ENCODE measurements around the gene TIMM10B. TPM values are rescaled to one million over a fixed set of nuclear protein-coding genes. Genes with fewer than 3 reads are reported as not detected.

Gene TIMM10B
- total and polyA plus RNA-seq, 2 of the 4 experiments (the other 2 are of a cell fraction) = 24.7 to 27.1 TPM

GRCh38 chr11:6488821-6489220 is 7.5 kb downstream of the TIMM10B start:
- in situ Hi-C loops (cut with MboI; ENCODE audit: low sequenced_read_pairs) = no loop called here
- CTCF ChIA-PET = interaction anchor here (1.0 to 1.3 kb wide), 2 partner anchors 17 to 104 kb away, joined by 3 read pairs; no protein-coding TSS in a partner anchor
- no TSS peak for BruUV-seq (replicated peaks)
- Histone ChIP-seq H4K5ac (ENCODE audit: low read depth, low read length) (no peak overlapping the region), H2AK5ac (ENCODE audit: low read depth, low read length) (no peak overlapping the region), H3K18ac (ENCODE audit: low read depth, low read length) (no peak overlapping the region), H3K4me3 (ENCODE audit: insufficient read depth, low read depth, low read length) (no peak overlapping the region), H2BK20ac (ENCODE audit: low read depth, low read length) (no peak overlapping the region), H3K9me3 (ENCODE audit: control insufficient read depth, insufficient read depth, low read length) (no peaks in the 10 kb centered on the region), H4K20me1 (ENCODE audit: insufficient read depth, low read length) (no peaks in the 10 kb centered on the region), H3K79me1 (ENCODE audit: low read depth in 1 of 2, low read length in 2 of 2) (peaks cover 17 to 20% of the 10 kb centered on the region in 2 experiments), H2BK15ac (ENCODE audit: low read depth, low read length) (no peak overlapping the region), H3K14ac (replicated peaks; ENCODE audit: low read depth, low read length) (no peak overlapping the region), H3K4ac (ENCODE audit: low read depth, low read length) (no peak overlapping the region), H3K36me3 (ENCODE audit: control insufficient read depth, insufficient read depth, low read length) (peaks cover 10% of the 10 kb centered on the region), H2AFZ (replicated peaks; ENCODE audit: low read length, poor library complexity) (no peak overlapping the region), H3K4me2 (ENCODE audit: low read depth, low read length) (no peak overlapping the region), H2AK9ac (replicated peaks; ENCODE audit: low read depth, low read length, poor library complexity) (no peak overlapping the region), H3K9ac (ENCODE audit: low read depth, low read length) (no peak overlapping the region), H3K56ac (ENCODE audit: extremely low read depth, insufficient read depth, low read length) (no peak overlapping the region), H3K23ac (ENCODE audit: low read depth, low read length) (no peak overlapping the region), H3K27me3 (ENCODE audit: control insufficient read depth, insufficient read depth, low read length) (no peaks in the 10 kb centered on the region), H3K4me1 (ENCODE audit: control insufficient read depth, insufficient read depth, low read length) (no peaks in the 10 kb centered on the region), H2BK5ac (ENCODE audit: low read depth, low read length, poor library complexity, severe bottlenecking) (no peak overlapping the region), H3K27ac (ENCODE audit: insufficient read depth, low read length) (no peak overlapping the region), H4K8ac (ENCODE audit: low read depth in 2 of 2, low read length in 2 of 2) (no peak overlapping the region), H2BK120ac (ENCODE audit: low read depth, low read length) (no peak overlapping the region), H4K91ac (ENCODE audit: insufficient read depth, low read depth, low read length) (no peak overlapping the region), H3K9me1 (ENCODE audit: insufficient read depth, low read length) (no peaks in the 10 kb centered on the region; the same call in 1 of the 2 replicates)
- intact Hi-C loops (cut with micrococcal nuclease) = no loop called here
- DNase-seq (no peak), ATAC-seq (ENCODE audit: low read depth) (no peak)
- POLR2A ChIA-PET (ENCODE audit: unreplicated experiment) = no interaction called here
- dilution Hi-C loops (cut with HindIII; ENCODE audit: low sequenced_read_pairs, unreplicated experiment) = no loop called here
- no peak for TF ChIP-seq MAFK (IDR thresholded peaks at IDR 0.05; ENCODE audit: low read depth, low read length)
- TF ChIP-seq MAZ (IDR thresholded peaks at IDR 0.05; ENCODE audit: borderline replicate concordance, low read depth, low read length) = no peak
- TF ChIP-seq SMC3 (IDR thresholded peaks at IDR 0.05; ENCODE audit: low read depth, low read length) = no peak
- no peak for TF ChIP-seq CHD1 (IDR thresholded peaks at IDR 0.05; ENCODE audit: low read depth, low read length)
- WGBS, 2 experiments (ENCODE audit: extremely low coverage in 2 of 2, insufficient read length in 1 of 2) = 100% methylated on average over 1 of the region's 3 CpGs; no CpG with 5 or more reads in 1 of the 2 experiments

Data from IMR-90 (cell line).